Astrocyte (in vitro differentiated cells and primary cell): ENCODE results near the gene ADGRD1.

Experiments used
- EZH2 ChIP-seq: IDR thresholded peaks from 2 replicates; pipeline ENCODE4 v1.6.1; 2012; ENCODE audit warnings: mild to moderate bottlenecking, low read length, inconsistent platforms; ENCODE audit not compliant: insufficient read depth
- TF ChIP-seq, protein P1 (sequence below): IDR thresholded peaks from 2 replicates; pipeline ENCODE4 v1.5.1; 2011; ENCODE audit warnings: low read depth, mild to moderate bottlenecking, inconsistent platforms, low read length, moderate library complexity; ENCODE audit not compliant: insufficient read depth

DNA sequence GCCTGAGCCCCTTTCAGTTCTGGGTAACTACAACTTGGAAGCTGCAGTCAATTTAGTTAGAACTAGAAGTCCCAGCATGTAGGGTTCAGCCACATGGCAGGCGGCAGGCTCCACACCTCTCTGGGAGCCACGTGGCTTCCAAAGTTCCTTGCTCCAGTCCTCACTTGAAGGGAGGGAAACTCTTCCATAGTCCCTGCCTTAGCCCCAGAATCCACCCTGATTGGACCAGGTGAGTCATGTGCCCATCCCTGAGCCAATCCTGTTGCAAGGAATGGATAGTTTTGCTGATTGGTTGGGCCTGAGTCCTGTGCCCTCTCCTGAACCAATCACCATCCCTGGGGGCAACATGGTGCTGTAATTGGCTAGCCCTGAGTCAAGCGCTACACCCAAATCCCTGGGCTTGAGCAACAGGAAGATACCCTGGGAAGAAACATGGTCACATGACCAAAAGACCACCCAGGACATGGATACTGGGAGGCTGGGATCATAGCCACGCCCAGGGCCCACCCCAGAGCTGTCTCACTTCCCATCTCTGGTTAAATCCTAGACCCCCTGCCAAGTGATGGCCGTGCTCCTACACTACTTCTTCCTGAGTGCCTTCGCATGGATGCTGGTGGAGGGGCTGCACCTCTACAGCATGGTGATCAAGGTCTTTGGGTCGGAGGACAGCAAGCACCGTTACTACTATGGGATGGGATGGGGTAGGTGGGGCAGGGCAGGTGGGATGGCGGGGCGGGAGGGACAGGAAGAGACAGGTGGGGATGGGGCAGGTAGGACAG, 154.7 kb downstream of the ADGRD1 start:
- TF ChIP-seq, protein P1, sequence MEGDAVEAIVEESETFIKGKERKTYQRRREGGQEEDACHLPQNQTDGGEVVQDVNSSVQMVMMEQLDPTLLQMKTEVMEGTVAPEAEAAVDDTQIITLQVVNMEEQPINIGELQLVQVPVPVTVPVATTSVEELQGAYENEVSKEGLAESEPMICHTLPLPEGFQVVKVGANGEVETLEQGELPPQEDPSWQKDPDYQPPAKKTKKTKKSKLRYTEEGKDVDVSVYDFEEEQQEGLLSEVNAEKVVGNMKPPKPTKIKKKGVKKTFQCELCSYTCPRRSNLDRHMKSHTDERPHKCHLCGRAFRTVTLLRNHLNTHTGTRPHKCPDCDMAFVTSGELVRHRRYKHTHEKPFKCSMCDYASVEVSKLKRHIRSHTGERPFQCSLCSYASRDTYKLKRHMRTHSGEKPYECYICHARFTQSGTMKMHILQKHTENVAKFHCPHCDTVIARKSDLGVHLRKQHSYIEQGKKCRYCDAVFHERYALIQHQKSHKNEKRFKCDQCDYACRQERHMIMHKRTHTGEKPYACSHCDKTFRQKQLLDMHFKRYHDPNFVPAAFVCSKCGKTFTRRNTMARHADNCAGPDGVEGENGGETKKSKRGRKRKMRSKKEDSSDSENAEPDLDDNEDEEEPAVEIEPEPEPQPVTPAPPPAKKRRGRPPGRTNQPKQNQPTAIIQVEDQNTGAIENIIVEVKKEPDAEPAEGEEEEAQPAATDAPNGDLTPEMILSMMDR, result no peak
- TF ChIP-seq EZH2, result no peak
